ENCODE results near the gene XYLB.

XYLB gene

GRCh38 chr3:38370861-38371260 lies 24.3 kb downstream of the XYLB start:
- POLR2A ChIA-PET, result no interaction called here
- no peak for DNase-seq (ENCODE audit: extremely low spot score)
- TF ChIP-seq, protein P1, sequence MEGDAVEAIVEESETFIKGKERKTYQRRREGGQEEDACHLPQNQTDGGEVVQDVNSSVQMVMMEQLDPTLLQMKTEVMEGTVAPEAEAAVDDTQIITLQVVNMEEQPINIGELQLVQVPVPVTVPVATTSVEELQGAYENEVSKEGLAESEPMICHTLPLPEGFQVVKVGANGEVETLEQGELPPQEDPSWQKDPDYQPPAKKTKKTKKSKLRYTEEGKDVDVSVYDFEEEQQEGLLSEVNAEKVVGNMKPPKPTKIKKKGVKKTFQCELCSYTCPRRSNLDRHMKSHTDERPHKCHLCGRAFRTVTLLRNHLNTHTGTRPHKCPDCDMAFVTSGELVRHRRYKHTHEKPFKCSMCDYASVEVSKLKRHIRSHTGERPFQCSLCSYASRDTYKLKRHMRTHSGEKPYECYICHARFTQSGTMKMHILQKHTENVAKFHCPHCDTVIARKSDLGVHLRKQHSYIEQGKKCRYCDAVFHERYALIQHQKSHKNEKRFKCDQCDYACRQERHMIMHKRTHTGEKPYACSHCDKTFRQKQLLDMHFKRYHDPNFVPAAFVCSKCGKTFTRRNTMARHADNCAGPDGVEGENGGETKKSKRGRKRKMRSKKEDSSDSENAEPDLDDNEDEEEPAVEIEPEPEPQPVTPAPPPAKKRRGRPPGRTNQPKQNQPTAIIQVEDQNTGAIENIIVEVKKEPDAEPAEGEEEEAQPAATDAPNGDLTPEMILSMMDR (IDR thresholded peaks at IDR 0.05; ENCODE audit: control extremely low read depth, extremely low read depth, low read depth, missing control alignments), result no peak
- CTCF ChIA-PET, result interaction anchor here (1.3 to 1.5 kb wide), 3 partner anchors 109 to 266 kb away, joined by 3 read pairs; no protein-coding TSS in a partner anchor

- TF ChIP-seq, protein P1 (IDR thresholded peaks at IDR 0.05; ENCODE audit: control extremely low read depth, extremely low read depth, low read depth, missing control alignments), result no peak
- ChIA-PET POLR2A (no interaction called here), CTCF (interaction anchor here (1.3 to 1.4 kb wide), 2 partner anchors 108 to 267 kb away, joined by 3 read pairs; no protein-coding TSS in a partner anchor)
- no peak for DNase-seq (ENCODE audit: extremely low spot score)
Observed at GRCh38 chr3:38371541-38372213, 25.1 kb downstream of the XYLB start.

DNA sequence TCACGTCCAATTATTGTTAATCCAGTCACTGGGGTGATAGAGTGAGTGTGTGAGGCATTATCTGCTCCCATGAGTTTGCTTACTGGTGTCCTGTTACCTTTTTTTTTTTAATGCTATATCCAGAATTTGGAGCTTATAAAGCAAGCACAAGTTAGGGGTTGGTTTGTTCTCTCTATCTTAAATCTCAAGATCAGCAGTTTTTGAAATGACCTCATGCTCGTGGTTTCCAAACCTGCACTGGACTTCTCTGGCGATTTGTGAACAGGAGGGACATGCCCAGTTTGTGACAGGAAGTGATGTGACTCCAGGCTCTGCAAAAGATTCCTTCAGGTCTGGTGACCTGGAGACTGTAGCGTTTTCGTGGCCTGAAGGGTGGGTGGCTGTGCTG lies 25.6 kb downstream of the XYLB start:
- no peak for DNase-seq (ENCODE audit: extremely low spot score)
- POLR2A ChIA-PET, result no interaction called here
- TF ChIP-seq, protein P1 (IDR thresholded peaks at IDR 0.05; ENCODE audit: control extremely low read depth, extremely low read depth, low read depth, missing control alignments), result no peak
- CTCF ChIA-PET, result interaction anchor here (1.0 to 1.3 kb wide), 2 partner anchors 25 to 108 kb away, joined by 3 read pairs; partner anchors contain the start of gene XYLB

DNA sequence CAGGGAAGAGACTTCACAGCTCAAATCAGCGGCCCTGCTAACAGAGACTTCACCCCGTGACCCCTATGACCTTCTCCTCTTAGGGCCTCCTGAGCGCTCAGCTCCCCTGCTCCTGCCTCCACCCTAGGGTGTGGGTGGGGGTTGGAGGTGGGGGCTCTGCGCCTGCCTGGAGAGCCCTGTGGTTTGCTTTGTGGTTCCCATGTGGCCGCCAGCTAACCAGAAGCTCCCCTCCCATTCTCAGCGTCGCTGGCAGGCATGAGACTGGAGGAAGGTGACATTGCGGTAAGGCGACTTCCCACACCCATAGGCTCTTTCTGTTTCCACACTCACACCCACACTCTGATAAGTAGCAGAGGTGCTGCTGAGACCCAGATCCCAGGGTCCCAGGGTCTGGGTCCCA lies 27.6 kb downstream of the XYLB start:
- TF ChIP-seq, protein P1 (IDR thresholded peaks at IDR 0.05; ENCODE audit: control extremely low read depth, extremely low read depth, low read depth, missing control alignments), result no peak
- CTCF ChIA-PET, result interaction anchor here (1.1 to 1.8 kb wide), 3 partner anchors 13 to 76 kb away, joined by 3 read pairs; partner anchors contain the start of gene XYLB

GRCh38 chr3:38375072-38375471 lies 28.5 kb downstream of the XYLB start:
- ChIA-PET POLR2A (no interaction called here), CTCF (interaction anchor here (1.0 to 2.3 kb wide), 4 partner anchors 29 to 283 kb away, joined by 3 to 7 read pairs (median 3); partner anchors contain the start of gene XYLB)
- no peak for DNase-seq (ENCODE audit: extremely low spot score)
- TF ChIP-seq, protein P1 (IDR thresholded peaks at IDR 0.05; ENCODE audit: control extremely low read depth, extremely low read depth, low read depth, missing control alignments), result no peak

More for the DNA sequence above, 27.6 kb downstream of the XYLB start:
- POLR2A ChIA-PET, result no interaction called here
- DNase-seq (ENCODE audit: extremely low spot score), result no peak

DNA sequence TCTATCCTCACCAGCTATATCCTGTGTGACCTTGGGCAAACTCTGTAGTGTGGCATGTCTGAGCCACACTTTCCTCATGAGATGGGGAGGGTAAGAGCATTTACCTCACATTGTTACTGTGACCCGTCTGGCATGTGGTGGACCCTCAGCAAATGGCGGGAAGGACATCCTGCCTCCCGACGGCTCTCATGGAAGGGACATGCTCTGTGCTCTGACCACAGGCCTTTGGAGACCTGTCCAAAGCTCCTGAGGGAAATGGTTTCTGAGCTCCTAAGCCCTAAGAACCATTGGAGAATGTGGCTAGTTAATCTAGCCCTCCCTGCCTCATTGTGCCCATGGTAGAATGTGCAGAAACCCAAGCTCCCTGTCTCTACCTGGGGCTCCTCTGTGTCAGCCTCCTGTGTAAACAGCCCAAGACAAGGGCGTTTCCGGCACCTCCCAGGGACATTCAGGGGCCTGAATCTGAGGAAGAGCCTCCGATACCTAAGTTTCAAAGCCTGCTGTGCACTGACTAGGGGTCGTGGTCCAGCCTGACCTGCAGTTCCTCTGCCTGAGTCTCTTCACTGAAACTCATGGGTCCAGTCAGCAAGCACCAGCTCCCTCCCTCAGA lies 29.0 kb downstream of the XYLB start:
- DNase-seq (ENCODE audit: extremely low spot score), result no peak
- TF ChIP-seq, protein P1 (IDR thresholded peaks at IDR 0.05; ENCODE audit: control extremely low read depth, extremely low read depth, low read depth, missing control alignments), result no peak
- ChIA-PET POLR2A (no interaction called here), CTCF (interaction anchor here (0.9 to 2.3 kb wide), 5 partner anchors 21 to 283 kb away, joined by 3 to 7 read pairs (median 3); partner anchors contain the start of gene XYLB)

Measured in GM10248 (cell line).